HG02678 (cell line): ENCODE results near the gene TBL1X.

ENCODE experiments used
- ATAC-seq: cut with Tn5 transposase; IDR thresholded peaks from one replicate; pipeline ENCODE4 v1.9.1; 2021; ENCODE audit warnings: mild to moderate bottlenecking, moderate library complexity; ENCODE audit not compliant: unreplicated experiment

The TBL1X gene

DNA sequence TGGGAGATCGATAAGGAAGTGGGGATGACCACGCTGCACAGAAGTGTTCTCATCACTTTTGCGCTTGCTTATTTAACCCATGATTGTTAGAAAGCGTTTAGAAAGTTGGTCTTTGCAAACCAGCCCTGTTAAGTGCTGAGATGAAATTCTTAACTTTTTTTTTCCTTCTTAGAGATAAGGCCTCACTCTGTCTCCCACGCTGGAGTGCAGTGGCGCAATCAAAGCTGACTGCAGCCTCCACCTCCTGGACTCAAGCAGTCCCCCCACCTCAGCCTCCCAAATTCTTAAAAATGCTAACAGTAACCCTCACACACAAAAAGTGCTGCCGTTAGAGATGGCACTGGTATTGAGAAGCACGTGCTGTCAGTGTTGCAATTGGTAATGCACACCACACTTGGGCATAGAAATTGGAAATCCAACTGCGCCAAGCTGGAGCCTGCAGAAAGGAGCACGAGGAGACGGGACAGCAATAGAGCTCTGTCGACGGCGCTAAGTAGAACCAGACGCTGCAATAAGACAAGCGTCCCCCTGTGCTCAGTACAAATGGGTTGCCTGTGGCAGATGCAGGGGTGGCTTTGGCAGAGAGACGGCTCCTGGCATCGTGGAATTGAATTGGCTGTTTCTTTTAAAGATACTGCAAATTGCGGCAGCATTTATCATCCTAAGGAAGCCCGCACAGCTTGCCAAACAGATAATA is 113.4 kb downstream of the TBL1X start:
- ATAC-seq: no peak

DNA sequence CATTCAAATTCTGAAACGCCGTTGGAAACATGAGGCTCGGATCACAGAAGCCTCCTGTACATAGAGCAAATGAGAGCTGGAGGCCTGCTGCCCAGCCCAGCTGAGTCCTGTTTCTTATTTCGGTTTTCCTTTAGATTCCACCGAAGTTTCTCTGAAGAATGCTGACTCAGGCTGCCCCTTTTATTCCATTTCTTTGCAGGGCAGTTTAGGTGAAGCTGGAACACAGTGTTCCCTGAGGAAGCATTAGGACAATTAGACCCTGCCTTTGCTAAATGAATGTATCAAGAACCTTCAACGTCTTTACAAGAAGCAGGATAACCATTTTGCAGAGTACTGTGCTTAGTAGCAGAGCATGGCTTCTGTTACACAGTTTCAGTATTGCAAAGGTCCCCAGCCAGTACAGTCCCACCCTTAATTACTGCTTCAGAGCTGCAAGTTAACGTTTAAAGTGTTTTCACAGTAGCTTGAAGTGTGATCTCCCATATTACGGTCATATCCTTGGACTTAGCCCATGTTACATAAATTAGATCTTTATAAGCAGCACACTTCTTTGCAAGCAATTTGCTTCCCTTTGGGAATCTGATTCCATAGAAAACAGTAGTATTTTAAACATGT is 117.0 kb downstream of the TBL1X start:
- no peak for ATAC-seq

DNA sequence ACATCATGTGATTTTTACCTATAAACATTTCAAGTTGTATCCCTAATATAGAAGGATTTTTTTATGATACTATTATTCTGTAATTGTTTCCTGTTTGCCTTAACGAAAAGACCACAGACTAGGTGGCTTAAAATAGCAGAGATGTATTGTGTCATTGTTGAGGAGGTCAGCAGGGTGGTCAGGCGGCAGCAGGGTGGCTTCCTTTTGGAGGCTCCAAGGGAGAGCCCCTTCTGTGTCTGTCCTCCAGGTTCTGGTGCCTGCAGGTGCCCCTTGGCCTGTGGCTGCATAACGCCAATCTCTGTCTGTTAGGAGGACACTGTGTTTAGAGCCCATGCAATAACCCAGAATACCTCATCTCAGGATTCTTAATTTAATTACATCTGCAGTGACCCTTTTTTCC is 118.1 kb downstream of the TBL1X start:
- ATAC-seq: no peak

DNA sequence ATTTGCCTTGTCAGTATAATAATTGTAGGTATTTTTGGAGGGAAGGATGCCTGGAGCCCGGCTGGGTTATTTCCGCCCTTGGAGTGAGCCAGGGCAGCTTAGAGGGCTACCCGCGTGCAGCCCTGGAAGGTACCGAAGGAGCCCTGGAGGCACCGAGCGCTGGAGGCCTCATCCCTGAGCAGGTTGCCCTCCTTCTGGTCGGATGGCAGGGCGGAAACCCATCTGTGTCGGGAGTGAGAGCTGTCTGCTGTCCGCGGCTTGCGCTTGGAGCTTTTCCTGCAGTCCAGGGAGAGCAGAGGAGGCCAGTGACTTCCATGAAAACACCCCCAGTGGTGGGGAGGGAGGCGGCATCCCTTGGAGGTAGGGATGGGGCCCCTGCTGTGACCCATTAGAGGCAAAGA is 122.1 kb downstream of the TBL1X start:
- ATAC-seq: no peak

DNA sequence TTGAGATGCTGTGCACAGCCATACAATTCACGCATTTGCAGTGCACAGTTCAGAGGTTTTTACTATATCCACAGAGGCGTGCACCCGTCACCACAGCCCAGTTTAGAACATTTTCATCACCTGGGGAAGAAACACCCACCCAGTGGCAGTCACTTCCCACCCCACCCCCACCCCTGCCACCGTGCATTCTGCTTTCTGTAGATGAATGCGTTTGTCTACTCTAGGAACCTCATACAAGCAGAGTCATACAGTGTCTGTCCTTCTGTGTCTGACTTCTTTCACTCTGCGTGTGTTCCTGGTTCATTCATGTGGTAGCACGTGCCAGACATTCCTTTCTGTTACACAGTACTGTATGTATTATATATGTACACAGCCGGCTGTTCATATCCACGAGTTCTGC is 122.8 kb downstream of the TBL1X start:
- ATAC-seq: peak; percentile 41

DNA sequence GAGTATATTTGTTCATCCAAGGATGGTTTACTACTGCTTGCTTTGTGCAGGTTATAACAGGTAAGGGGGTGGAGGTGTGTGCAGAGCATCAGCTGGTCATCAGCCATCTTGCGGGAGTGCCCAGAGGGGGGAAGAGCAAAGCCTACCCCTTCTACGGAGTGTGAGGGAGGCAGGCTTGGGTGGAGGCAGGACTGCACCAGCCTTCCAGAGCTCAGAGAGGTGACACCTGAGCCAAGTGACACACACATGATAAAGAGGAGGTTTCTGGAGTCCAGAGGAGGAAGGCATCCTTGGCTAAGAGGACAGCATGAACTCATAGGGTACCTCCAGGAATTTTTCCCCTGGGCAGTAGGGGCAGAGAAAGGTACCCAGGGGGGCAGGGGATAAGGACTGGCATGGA is 126.6 kb downstream of the TBL1X start:
- no peak for ATAC-seq

DNA sequence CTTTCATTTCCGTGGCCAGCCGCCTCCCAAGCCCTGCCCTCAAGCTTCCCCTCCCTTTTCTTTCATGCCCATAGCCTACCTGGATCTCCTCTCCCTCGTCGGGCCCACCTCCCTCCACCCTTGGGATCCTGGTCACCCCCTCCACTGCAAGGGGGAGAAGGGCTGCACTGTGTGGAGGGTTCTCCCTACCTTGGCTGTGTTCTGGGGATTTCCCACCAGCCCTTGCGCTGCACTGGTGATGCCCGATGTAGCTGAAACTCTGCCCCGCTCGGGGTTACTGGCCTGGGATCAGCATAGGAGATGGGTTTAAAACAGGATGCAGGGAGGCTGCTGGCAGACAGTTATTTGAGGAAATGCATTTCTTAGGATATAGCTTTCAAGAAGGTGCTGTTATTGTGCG is 128.9 kb downstream of the TBL1X start:
- no peak for ATAC-seq

DNA sequence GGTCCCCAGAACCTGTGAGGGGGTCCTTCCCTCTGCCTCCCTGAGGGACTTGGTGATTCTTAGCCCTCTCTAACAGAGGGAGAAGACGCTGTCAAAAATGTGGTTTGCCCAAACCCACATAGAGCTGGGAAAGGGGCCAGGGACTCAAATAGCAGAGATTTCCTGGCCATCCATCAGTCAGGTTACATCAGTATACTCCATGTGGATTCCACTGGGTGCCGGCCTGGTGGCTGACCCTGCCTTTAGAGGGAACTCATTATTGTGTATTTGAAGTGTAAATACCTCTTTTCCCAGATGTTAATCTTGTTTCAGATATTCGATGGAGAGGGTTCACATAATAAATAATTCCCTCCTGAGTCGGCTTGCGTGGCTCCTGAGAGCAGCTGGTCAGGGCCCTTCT is 130.3 kb downstream of the TBL1X start:
- ATAC-seq: no peak

DNA sequence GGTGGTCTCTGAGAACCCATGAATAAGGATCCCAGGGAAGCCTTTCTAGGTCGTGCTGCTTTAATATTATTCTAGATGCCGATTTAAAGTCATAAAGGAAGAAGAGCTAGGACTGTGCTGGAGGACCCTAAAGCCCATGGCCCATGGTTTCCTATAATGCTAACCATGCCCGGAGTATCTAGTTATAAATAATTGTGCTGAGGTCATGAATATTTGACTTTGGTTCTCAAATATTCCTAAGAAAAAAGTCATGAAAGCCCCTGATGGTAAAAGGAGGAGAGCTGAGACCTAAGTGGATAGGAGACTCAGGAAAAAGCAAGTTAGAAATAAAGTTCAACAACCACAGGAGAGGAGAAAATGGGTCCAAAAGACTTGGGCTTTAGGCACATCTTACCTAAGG is 132.0 kb downstream of the TBL1X start:
- ATAC-seq: no peak

DNA sequence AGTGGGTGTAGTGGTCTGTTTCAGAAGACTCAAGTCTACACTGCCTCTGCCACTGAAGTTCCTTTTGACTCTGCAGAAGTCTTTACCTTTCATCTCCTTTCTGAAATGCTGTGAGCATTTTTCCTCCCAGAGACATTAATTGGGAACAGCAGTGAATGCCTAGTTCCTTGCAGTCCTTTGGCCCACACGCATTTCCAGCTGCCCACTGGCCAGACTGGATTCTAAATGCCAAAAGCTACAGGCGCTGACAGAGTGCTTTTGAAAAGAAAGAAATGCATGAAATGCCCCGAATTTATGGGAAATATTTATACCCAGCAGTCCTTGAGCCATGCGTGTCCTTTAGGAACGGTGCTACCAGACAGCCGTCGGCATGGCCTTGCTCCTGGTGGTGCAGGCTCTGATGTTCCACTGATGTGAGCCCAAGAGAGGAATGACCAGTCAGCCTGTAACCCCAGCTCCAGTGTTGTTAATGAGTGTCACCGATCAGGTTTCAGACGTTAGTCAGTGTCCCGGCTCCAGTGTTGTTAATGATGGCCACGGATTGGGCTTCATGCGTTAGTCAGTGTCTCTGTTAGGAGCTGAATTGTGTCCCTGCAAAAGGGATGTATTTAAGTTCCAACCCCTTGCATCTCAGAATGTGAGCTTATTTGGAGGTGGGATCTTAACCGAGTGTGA is 132.6 kb downstream of the TBL1X start:
- ATAC-seq: no peak

DNA sequence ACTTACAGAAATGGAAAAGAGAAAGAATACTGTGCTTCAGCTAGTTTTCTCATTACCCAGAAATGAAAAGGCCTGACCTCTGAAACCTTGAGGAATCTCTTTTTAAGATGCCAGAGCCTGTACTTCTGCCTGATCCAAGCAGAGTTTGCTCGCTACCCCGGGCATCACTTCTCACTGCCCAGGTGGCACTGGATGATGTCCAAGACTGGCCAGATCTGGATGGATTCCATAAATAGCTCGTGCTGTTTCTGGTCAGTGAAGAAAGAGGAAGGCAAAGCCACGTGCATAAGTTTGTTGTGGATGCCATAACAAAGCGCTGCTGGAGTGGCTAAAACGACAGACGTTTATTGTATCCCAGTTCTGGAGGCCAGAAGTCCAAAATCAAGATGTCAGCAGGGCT is 133.5 kb downstream of the TBL1X start:
- ATAC-seq: no peak

DNA sequence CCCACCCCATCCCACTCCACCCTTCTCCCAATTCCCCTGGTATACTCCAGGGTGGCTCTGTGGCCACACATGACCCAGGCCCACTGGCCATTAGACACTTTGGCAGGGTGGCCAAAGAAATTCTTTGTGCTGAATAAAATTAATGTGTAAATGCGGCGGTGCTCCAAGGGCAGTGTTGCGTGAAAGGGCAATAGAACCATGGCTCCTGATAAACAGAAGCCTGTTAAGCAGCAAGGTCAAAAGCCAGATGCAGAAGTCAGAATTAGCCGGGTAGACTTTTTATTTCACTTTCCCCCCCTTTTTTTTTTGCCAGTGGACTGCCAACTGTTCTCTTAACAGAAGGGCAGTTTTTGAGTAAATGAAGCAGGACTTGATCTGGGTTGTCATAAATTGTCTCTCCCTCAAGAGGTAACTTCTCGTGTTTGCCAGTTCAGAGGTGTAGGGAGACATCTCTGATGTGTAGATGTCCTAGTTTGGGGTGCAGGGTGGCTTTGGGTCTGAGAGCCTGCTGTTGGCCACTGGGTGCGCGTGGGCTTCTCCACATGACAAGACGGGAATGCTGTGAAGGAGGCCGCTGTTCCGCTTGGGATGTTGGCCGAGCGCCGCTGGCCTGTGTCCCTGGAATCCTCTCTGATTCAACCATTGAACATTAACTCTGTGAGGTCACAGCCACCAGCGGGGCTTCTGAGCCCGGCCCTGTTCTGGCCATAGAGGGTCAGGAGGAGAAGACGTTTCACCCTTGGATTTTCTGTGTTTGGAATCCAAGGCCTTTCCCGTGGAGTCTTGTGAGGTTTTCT is 139.5 kb downstream of the TBL1X start:
- no peak for ATAC-seq

DNA sequence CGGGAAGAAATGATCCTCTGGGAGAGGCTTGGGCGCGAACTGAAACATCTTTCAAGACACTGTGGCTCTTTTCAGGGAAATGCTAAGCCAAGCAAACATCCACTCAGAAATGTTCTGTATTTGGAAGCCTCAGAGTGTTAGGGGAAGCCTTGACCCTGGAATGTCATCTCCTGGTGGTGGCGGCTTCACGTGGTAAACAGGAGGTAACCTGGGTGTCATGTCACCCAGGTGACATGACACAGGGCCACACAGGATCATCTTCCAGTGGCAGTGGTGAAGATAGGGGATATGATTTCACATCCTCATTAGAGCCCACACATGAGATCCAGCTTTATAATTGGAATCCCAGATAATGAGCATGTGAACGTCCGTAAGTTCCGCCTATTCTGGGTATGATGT is 140.0 kb downstream of the TBL1X start:
- no peak for ATAC-seq

DNA sequence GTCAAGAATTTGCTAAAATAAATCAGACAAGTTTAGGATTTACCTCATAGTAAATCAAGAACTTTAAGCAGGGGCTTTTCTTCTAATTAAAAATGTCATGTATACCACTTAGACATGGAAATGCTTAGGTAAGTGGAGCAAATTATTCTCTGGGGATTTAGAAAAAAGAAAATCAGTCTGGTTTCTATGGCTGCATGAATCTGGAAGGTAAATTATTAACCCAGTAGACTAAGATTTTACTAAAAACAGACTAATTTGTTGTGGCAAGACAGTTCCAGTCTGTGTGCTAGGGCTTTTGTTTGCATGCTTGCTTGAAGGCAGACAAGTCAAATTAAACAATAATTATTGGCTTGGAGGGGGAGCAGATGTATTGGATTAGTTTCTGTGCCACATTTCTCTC is 140.6 kb downstream of the TBL1X start:
- no peak for ATAC-seq

DNA sequence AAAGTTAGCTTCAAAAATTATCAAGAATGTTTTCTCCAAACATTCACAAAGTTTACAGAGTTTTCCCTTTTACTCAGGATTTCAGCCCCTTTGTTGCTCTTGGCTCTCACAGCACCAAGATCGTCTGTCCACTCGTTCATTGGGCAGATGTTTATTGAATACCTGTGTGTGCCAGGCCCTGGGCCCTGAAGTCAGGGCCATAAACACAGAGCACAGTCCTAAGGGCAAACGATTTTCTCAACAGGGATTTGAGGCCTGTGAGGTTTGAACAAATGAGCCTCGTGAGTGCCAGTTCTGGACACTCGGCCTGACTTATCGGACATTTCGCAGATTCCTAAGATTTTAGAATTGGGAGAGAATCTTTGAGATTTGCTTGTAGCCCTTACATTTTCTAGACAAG is 142.1 kb downstream of the TBL1X start:
- no peak for ATAC-seq

DNA sequence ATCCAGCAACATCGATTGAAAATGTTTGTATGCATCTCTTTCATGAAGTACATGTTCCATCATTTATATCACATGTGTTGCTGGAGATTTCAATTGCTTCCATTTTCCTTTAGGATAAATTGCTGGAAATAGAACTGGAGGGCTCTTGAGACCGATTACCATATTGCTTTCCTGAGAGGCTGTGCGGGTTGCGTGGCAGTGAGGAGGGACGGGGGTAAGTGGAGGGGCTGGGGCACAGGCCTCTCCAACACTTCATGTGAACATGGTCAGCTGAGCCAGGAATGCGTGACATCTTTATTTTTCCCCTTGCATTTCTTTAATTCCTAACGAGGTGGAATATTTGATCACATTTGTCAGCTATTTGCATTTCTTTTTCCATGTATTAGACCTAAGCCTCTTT is 144.6 kb downstream of the TBL1X start:
- no peak for ATAC-seq

DNA sequence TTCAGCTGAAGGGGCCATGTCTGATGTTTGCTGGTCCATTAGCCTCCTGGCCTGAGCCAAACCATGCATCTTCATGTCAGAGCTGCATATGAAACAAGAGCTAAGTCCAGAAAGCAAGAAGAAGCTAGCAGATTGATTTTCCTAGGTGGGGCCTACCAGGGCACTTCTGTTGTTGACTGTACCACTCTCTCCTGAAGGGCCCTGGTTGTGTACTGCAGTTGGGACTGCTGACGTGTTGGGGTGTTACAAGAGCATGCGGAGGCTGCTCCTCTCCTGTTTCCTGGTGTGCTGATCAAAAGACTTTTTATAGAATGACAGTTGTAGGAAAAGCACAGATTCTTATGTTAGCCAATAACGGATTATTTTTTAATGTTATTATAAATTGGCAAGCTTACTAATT is 145.1 kb downstream of the TBL1X start:
- ATAC-seq: no peak

DNA sequence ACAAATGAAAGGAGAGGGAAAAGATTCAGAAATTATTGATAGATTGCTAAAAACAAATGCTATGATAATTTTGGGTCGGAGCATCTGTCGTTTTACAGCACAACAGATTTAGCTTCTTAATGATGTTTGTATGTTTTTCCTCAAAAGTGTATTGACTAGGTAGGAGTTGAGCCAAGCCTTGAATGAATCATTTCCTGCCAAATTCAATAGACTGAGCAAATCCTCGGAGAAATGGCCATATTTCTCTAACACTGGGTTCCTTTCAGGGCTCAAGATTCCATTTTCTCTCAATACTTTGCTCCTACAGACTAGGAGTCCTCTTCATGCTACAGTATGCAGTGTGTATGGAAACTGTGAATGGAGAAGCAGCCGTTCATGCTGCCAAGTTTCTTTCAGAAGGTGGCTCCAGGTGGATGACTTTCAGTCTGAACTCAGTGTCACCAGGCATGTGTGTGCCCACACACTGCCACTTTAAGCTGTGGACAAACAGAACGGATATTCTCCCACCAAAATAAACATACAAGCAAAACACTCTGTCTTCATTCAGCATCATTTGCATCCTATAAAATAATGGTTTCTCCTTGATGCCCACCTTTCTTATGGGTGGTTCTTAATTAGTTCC is 146.0 kb downstream of the TBL1X start:
- ATAC-seq: peak; percentile 47

DNA sequence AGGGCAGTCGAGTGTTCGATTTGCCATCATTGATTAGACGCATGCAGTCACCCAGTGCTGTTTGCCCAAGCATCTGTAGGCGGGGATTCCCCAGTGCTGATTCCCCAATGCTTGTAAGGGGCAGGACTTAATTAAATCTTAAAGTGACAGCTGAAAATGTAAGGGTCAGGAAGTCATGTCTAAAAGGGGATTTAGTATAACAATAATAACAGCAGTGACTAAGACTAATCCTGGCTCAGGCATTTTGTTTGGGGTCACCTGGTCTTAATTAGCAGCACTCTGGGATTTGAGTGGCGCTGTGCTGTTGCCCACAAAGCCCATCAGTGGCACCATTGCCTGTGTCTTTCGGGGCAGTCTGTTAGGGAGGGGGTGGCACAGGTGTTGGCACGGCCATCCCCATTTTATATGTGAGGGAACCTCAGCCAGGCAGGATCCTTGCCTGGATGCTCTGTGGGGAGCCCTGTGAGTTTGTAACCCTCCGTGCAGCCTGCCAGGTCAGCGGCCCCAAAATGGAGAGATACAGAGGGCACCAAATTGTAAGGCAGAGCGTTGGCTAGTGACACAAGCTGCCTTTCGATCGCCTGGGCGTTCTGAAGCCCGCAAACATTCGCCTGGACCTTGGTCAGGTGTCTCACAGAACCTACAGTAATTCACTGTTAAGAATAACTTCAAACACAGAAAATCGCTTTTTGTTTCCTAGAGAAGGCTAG is 146.7 kb downstream of the TBL1X start:
- ATAC-seq: no peak

DNA sequence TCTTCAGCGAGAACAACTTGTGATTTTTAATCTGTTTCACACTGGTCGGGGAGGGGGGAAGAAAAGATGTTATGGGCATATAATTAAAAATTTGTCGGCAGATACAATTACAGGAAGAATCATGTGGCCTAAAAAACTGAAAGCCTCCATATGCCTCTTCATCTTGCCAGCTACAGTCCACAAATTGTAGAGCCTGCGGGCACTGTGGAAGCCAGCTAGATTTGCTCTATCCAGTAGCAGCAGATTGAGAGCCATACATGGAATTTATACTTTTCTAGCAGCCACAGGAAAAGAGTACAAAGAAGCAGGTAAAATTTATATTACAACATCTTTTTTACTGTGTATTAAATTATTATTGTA is 147.3 kb downstream of the TBL1X start:
- ATAC-seq: no peak

DNA sequence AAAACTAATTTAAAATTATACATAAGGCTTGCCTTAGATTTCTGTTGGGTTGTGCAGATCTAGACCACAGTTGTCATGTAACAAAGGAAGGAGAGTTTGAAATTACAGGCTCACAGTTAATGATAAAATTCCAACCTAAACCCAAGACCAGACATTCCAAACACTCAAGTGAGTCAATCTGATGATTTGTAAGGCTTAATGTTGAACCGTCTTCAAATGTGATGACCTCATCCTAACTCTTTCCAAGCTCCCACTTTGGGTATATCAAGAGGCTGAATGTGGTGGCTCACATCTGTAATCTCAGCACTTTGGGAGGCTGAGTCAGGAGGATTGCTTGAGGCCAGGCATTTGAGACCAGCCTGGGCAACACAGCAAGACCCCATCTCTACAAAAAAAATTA is 149.2 kb downstream of the TBL1X start:
- ATAC-seq: no peak
